T-helper 1 cell treated with Interleukin-12 subunit alpha and Interleukin-12 subunit beta and Interleukin-4 antibody, amounts not matched to agents 30 μg/mL and 1 μg/mL, for 36 hours (primary cell): ENCODE results near the gene CCDC92.
"Not testable (repeated sequence)": the region's sequence is repeated elsewhere in the genome, so short reads cannot be mapped to it uniquely, and the experiment has no call there.

Experiments used
- H3K27ac Mint-ChIP-seq: one replicate; pipeline ENCODE4 v1.8.0; 2021; ENCODE audit warnings: mild to moderate bottlenecking, mixed read lengths
- H3K27me3 Mint-ChIP-seq: one replicate; pipeline ENCODE4 v1.8.0; 2021; ENCODE audit warnings: low read depth, mixed read lengths
- H3K36me3 Mint-ChIP-seq: one replicate; pipeline ENCODE4 v1.8.0; 2021; ENCODE audit warnings: low read depth, mixed read lengths
- H3K4me1 Mint-ChIP-seq: one replicate; pipeline ENCODE4 v1.8.0; 2021; ENCODE audit warnings: low read depth, mixed read lengths
- H3K4me3 Mint-ChIP-seq: one replicate; pipeline ENCODE4 v1.8.0; 2021; ENCODE audit warnings: mild to moderate bottlenecking, moderate library complexity, mixed read lengths
- H3K9me3 Mint-ChIP-seq: one replicate; pipeline ENCODE4 v1.8.0; 2021; ENCODE audit warnings: mixed read lengths

Gene CCDC92

GRCh38 chr12:123956249-123956648 lies 16.4 kb downstream of the CCDC92 start:
- H3K9me3 Mint-ChIP-seq, result no peaks in the 10 kb centered on the region
- no peak overlapping the region for H3K27ac Mint-ChIP-seq
- H3K36me3 Mint-ChIP-seq, result no peaks in the 10 kb centered on the region
- H3K4me1 Mint-ChIP-seq, result no peaks in the 10 kb centered on the region
- H3K27me3 Mint-ChIP-seq, result no peaks in the 10 kb centered on the region
- H3K4me3 Mint-ChIP-seq, result no peak overlapping the region

- no peaks in the 10 kb centered on the region for H3K4me1 Mint-ChIP-seq
- no peaks in the 10 kb centered on the region for H3K27me3 Mint-ChIP-seq
- no peaks in the 10 kb centered on the region for H3K9me3 Mint-ChIP-seq
- no peaks in the 10 kb centered on the region for H3K36me3 Mint-ChIP-seq
- no peak overlapping the region for H3K27ac Mint-ChIP-seq
- no peak overlapping the region for H3K4me3 Mint-ChIP-seq
These were observed 17.8 kb downstream of the CCDC92 start for GRCh38 chr12:123954647-123955350.

DNA sequence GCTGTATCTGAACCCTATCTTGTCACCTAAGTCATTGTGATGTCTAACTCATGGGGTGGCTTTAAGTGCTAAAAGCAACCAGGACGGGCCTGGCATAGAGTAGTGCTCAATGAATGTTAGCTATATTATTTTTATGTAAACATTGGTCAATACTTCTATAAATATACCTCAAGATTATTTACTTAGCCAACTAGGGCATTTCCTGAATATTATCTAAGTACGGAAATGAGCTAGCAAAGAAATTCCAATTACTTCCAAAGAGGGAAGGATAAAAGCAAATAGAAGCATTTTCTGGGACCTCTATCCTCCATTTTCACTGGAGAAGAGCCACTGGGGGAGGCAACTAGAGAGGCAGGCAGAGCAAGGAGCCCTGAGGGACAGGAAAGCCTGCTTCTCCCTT lies 20.6 kb downstream of the CCDC92 start:
- Mint-ChIP-seq H3K27me3 (no peaks in the 10 kb centered on the region), H3K4me3 (no peak overlapping the region), H3K27ac (no peak overlapping the region), H3K4me1 (no peaks in the 10 kb centered on the region), H3K36me3 (no peaks in the 10 kb centered on the region), H3K9me3 (no peaks in the 10 kb centered on the region)

DNA sequence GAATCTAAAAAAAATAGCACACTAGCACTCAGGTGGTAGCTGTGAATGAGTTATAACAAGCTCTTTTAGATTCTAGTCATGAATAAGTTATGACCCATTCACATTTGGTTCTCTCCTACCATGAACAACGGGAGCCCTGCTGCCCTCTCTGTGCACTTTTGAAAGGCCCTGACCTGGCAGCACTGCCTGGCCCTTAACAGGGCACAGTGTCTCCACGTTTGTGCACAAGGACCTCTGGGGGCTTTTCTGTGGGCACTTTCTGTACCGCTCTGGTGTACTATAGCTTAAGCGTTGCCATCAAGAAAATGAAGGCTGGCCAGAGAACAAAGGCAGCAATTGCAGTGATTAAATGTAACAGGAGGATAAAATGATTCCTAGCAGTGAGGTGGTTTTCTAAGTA lies 21.2 kb downstream of the CCDC92 start:
- H3K4me3 Mint-ChIP-seq, result no peak overlapping the region
- H3K36me3 Mint-ChIP-seq, result no peaks in the 10 kb centered on the region
- H3K9me3 Mint-ChIP-seq, result no peaks in the 10 kb centered on the region
- no peak overlapping the region for H3K27ac Mint-ChIP-seq
- H3K4me1 Mint-ChIP-seq, result no peaks in the 10 kb centered on the region
- H3K27me3 Mint-ChIP-seq, result no peaks in the 10 kb centered on the region

- Mint-ChIP-seq H3K36me3 (no peaks in the 10 kb centered on the region), H3K4me1 (no peaks in the 10 kb centered on the region), H3K27me3 (no peaks in the 10 kb centered on the region), H3K4me3 (no peak overlapping the region), H3K9me3 (no peaks in the 10 kb centered on the region), H3K27ac (no peak overlapping the region)
These were observed 21.9 kb downstream of the CCDC92 start for GRCh38 chr12:123950476-123951349.

- Mint-ChIP-seq H3K27me3 (no peaks in the 10 kb centered on the region), H3K9me3 (no peaks in the 10 kb centered on the region), H3K27ac (no peak overlapping the region), H3K4me1 (no peaks in the 10 kb centered on the region), H3K36me3 (no peaks in the 10 kb centered on the region), H3K4me3 (no peak overlapping the region)
These were observed 22.9 kb downstream of the CCDC92 start for GRCh38 chr12:123949770-123950165.

GRCh38 chr12:123948796-123949769 lies 23.5 kb downstream of the CCDC92 start:
- H3K36me3 Mint-ChIP-seq, result no peaks in the 10 kb centered on the region
- no peaks in the 10 kb centered on the region for H3K4me1 Mint-ChIP-seq
- H3K27me3 Mint-ChIP-seq, result no peaks in the 10 kb centered on the region
- H3K9me3 Mint-ChIP-seq, result no peaks in the 10 kb centered on the region
- no peak overlapping the region for H3K4me3 Mint-ChIP-seq
- H3K27ac Mint-ChIP-seq, result no peak overlapping the region

GRCh38 chr12:123948401-123948795 lies 24.2 kb downstream of the CCDC92 start:
- H3K27me3 Mint-ChIP-seq, result no peaks in the 10 kb centered on the region
- H3K4me3 Mint-ChIP-seq, result no peak overlapping the region
- H3K36me3 Mint-ChIP-seq, result no peaks in the 10 kb centered on the region
- no peaks in the 10 kb centered on the region for H3K9me3 Mint-ChIP-seq
- no peak overlapping the region for H3K27ac Mint-ChIP-seq
- no peaks in the 10 kb centered on the region for H3K4me1 Mint-ChIP-seq

DNA sequence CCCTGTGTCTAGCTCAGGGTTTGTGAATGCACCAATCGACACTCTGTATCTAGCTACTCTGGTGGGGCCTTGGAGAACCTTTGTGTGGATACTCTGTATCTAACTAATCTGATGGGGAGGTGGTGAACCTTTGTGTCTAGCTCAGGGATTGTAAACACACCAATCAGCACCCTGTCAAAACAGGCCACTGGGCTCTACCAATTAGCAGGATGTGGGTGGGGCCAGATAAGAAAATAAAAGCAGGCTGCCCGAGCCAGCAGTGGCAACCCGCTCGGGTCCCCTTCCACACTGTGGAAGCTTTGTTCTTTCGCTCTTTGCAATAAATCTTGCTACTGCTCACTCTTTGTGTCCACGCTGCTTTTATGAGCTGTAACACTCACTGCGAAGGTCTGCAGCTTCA lies 25.1 kb downstream of the CCDC92 start:
- H3K27me3 Mint-ChIP-seq, H3K9me3 Mint-ChIP-seq, H3K27ac Mint-ChIP-seq, H3K4me1 Mint-ChIP-seq, H3K4me3 Mint-ChIP-seq, H3K36me3 Mint-ChIP-seq: not testable (repeated sequence)

DNA sequence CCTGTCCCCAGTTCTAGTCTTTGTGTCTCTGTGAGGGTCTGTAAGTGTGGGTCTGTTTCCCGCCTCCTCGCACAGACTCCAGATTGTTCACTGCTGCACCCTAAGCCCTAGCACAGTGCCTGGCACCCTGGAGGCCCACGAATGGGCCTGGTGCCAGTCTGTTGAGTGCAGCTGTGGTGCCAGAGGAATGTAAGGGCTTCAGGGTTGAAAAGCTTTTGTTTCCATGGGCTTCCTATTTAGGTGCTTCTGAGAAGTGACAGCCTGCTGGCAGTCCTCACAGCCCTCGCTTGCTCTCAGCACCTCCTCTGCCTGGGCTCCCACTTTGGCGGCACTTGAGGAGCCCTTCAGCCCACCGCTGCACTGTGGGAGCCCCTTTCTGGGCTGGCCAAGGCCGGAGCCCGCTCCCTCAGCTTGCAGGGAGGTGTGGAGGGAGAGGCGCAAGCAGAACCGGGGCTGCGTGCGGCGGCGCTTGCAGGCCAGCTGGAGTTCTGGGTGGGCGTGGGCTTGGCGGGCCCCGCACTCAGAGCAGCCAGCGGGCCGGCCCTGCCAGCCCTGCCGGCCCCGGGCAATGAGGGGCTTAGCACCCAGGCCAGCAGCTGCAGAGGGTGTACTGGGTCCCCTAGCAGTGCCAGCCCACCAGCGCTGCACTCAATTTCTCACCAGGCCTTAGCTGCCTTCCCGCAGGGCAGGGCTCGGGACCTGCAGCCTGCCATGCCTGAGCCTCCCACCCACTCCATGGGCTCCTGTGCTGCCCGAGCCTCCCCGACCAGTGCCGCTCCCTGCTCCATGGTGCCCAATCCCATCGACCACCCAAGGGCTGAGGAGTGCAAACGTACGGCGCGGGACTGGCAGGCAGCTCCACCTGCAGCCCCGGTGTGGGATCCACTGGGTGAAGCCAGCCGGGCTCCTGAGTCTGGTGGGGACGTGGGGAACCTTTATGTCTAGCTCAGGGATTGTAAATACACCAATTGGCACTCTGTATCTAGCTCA lies 25.8 kb downstream of the CCDC92 start:
- not testable (repeated sequence) for H3K27ac Mint-ChIP-seq, H3K4me3 Mint-ChIP-seq, H3K36me3 Mint-ChIP-seq, H3K9me3 Mint-ChIP-seq, H3K4me1 Mint-ChIP-seq, H3K27me3 Mint-ChIP-seq

DNA sequence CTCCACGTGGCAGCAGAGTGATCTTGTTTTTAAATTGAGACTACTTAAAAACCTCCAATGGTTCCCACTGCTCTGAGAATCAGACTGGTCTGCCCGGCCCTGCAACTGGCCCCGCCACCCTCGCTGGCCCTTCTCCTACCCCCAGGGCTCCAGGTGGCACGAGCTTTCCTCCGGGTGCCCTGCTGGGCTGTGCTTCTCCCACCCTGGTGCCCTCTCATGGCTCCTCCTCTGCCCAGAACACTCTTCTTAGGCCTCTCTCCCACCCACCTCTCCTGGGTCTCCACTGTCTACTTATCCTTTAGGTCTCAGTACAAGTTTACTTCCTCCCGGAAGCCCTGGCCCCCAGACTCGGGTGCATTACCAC lies 26.5 kb downstream of the CCDC92 start:
- H3K4me1 Mint-ChIP-seq, result no peaks in the 10 kb centered on the region
- no peak overlapping the region for H3K4me3 Mint-ChIP-seq
- no peaks in the 10 kb centered on the region for H3K27me3 Mint-ChIP-seq
- no peaks in the 10 kb centered on the region for H3K9me3 Mint-ChIP-seq
- no peak overlapping the region for H3K27ac Mint-ChIP-seq
- H3K36me3 Mint-ChIP-seq, result peaks cover 8% of the 10 kb centered on the region

DNA sequence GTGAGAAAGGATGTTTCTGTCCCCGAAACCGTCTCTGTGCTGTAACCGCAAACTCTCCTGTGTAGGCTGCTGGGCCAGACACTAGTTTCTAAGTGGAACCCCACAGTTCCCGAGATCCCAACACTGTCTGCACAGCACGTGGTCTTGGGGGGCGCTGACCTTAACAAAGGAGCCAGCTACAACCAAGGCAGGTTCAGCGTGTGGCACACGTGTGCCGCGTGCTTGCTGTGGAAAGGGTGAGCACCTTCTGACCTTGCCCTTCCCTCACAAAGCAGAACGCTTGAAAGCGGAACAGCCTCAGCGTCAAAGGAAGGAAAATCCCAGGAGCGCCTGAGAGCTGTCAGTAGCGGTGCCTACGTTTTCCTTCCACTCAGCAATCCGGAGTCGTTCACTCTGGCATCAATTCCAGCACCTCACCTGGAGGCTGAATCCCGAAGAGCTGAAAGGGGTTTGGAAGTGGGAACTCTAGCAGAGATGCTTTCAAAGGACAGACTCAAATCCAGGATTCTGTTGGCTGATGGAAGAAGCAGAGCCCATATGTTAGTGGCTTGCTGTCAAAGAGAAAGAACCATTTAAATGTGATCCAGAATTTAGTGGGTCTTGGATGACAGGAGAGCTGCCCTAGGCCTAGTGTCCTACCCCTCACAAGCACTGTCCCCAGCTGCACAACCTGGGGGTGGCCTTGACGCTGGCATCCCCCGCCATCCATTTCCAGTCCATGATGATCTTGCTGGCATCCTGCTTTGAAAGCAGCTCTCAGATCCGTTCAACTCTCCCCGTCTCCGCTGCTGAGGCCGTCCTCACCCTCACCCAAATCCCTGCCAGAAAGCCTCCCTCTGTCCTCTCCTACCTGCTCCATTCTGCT lies 27.1 kb downstream of the CCDC92 start:
- Mint-ChIP-seq H3K36me3 (peaks cover 8% of the 10 kb centered on the region), H3K4me3 (no peak overlapping the region), H3K27me3 (no peaks in the 10 kb centered on the region), H3K9me3 (no peaks in the 10 kb centered on the region), H3K4me1 (no peaks in the 10 kb centered on the region), H3K27ac (no peak overlapping the region)

DNA sequence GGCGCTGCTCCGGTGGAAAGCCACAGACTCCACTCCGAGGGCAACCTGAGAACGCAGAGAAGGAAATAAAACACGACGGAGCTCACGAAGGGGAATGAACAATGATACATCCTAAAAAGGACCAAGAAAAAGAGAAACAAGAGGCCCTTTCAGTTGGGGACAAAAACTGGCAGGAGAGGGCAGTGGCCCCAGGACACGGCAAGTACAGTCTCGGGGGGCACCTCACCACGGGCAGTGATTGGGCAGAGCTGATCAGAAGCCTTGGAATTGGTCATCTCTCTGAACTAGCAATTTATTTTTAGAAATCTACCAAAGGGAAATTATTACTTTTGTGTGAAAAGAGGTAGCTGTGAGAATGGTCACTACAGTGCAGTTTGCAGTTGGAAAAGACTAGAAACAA lies 27.9 kb downstream of the CCDC92 start:
- Mint-ChIP-seq H3K4me3 (no peak overlapping the region), H3K9me3 (no peaks in the 10 kb centered on the region), H3K36me3 (peaks cover 8% of the 10 kb centered on the region), H3K4me1 (no peaks in the 10 kb centered on the region), H3K27me3 (no peaks in the 10 kb centered on the region), H3K27ac (no peak overlapping the region)
